ENCODE results near the gene LRSAM1.
A peak's percentile ranks its signal among the peaks of the same experiment; 100 is the strongest.

LRSAM1 gene

DNA sequence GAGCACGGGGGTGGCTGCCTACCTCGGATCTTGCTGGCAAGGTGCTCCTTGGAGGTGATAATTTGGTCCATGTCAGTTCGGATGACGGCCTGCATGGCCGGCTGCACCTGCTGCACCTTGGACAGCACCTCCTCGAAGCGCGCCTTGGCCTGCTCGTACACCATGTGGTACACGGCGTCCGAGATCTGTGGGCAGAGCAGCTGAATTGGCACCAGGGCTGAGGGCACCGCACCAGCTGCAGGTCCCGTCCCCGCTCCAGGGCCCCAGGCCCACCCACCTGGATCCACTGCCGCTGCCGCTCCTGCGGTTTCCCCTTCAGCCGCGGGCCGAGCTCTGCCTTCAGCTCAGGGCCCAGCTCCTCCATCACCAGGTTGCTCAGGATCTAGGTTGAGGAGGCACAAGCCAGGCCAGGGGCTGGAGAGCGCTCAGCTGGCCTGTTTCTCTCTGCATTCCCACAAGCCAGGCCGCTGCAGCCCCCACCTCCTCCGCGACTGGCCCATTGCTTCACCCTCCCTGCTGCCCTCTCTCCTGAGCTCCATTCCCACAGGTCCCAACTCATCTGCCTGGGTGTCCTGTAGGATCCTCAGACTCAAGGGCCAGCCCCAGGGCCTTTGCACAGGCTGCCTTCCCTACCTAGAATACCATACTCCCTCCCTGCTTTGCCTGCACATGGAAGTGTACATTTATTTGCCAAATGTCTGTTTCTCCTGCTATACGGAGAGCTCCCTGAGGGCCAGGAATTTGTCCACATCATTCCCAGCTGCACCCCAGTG lies 65.7 kb downstream of the LRSAM1 start:
- DNase-seq (ENCODE audit: low read depth in 2 of 2) = no peak

DNA sequence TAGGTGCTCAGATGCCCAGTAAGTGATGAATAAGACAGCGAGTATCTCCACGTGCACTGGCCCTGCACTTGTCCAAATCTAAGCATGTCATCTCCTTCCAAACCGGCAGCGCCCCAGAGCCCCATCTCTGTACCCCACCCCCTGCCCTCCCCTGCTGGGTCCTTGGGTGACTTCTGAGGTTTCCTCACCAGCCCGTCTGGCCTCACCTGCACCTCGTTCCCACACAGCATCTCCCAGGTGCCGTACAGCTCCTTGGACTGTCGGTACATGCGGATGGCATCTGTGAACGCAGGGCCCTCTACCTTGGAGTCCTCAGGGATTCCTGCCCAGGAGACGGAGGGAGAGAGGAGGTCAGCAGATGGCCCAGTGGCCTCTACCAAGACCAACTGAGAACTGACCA lies 66.3 kb downstream of the LRSAM1 start:
- DNase-seq (ENCODE audit: low read depth in 2 of 2) = no peak

DNA sequence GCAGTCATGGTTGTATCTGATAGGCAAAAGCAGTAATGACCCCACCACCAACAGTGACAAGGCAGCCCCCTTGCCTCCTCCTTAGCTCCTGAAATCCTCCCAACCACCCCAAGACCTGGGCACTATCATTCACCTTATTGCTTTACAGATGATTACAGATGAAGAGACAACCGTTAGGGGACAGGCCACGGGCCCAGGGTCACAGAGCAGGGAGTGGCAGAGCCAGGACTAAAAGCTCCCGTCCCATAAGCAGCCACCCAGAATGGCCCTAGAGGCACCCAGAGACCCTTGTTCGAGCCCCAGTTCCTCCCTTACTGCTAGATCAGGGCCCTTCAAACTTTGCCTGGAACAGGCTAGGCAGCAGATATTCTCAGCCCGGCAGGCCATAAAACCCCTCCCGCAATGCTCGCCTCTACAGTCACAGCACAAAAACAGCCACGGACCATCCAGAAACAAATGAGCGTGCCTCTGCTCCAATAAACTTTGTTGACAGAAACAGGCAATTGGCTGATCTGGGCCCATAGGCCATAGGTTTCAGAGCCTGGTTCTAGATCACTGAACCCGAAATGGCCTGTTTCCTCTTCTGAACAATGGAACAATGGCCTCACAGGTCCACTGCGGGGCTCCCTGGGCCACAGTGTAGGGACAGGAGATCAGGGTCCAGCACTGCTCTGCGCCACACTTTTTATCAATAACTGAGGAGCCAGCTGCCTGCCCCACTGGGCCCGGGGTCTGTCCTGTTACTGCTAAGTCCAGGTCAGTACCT lies 67.0 kb downstream of the LRSAM1 start:
- no peak for DNase-seq (ENCODE audit: low read depth in 2 of 2)

DNA sequence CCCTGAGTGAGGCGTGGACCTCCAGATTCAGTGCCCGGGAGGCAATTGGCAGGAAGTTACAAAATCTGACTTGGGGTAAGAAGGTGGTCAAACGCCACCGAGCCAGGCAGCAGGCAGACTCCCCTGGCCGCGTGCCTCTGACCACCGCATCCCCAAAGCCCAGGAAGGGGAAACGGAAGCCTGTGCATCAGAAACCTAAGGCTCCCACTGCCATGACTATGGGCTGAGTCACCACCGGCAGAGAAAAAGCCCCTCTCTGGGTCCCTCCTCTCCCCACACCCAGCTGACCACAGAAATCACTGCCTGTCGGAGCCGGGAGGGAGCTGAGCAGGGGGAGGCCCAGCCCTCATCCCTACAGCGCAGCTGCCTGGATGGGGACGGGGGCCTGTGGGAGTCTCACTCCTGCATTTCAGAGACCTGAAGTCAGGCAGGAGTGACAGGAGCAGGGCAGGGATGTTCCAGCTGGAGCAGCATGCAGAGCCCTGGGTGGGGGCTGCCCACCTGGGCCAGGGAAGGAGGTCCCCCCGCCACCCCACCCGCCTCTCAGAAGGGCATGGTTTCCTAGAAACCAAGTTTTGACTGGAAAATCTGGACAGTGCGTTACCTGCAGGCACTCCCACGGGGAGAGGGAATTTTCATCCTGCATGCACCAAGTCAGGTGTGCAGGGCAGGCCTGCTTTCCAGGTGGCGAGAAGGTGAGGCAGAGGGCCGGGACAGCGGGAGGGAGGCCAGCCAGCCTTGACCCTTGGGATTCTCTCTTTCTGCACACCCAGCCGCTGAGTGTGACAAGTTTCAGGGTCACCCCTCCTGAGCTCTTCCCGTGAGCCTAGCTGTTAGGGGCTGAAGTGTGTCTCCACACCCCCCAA lies 68.2 kb downstream of the LRSAM1 start:
- DNase-seq (ENCODE audit: low read depth in 2 of 2) = peak; percentile 92 to 94

DNA sequence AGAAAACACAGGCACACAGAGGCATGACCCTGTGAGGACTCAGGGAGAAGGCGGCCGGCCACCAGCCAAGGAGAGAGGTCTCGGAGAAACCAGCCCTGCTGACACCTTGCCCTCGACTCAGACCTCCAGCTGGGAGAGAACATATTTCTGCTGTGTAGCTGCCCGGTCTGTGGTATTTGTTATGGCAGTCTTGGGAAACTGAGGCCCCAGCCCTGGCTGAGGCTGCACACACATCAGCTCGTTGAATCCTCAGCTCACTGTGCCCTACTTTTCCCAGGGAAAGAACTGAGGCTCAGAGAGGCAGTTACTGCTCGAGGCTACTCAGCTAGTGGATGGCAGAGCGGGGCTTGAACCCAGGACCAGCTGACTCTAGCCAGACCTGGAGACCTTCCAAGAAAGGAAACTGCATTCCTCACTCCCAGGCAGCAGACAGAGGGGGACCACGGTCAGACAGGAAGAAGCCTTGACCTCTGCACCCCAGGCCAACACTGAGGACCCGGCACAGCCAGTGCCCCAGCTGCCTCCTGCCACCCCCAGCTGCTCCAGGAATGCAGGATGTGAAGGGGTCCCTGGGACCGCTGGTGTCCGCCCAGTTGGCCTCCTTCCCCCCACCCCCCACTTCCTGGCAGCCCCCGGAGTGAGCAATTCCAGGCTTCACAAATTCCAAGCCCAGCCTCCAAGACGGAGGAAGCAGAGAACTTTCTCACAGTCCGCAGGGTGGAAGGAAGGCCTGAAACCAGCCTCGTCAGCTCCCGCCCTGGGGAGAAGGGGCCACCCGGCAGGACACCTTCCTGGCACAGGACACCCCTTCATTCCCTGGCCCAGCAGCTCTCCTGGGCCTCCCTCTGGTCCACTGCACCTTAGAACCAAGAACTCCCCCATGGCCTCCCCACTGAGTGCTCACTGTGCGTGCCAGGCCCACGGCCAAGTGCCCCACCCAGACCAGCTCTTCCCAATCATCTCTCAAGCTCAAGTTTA lies 69.9 kb downstream of the LRSAM1 start:
- DNase-seq (ENCODE audit: low read depth in 2 of 2) = peak; percentile 71 to 72

DNA sequence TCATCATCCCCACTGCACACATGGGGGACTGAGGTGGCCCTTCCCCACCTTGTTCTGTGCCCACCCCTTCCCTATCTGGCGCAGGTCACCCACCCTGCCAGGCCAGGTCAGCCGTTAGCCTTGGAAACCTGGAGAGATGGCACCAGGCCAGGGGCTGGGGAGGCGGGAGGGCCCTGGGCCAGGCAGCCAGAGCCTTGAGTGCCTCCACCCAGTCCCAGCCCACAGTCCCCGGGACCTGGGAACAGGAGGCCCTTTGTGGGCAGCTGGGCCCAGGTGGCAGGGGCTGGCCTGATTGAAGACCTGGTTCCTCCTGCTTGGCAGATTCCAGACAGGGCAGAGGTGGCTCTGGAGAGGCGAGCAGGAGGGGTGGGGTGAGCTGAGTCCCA lies 70.6 kb downstream of the LRSAM1 start:
- no peak for DNase-seq (ENCODE audit: low read depth in 2 of 2)

DNA sequence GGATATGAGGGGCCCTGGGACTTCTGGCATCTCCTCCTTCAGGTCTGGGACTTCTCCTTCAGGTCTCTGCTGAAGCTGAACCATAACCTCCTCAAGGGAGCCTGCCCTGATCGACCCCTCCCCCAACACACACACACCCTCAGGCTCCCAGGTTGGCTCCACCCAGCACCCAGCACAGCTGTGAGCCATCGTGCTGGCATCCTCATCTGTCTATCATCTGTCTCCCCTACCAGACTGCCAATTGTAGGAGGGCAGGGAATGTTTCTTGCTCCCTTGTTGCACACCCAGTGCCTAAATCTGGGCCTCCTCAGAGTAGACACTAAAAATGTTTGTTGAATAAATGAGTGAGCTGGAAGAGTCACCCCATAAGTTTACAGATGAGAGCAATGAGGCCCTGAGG lies 71.4 kb downstream of the LRSAM1 start:
- DNase-seq (ENCODE audit: low read depth in 2 of 2) = no peak

DNA sequence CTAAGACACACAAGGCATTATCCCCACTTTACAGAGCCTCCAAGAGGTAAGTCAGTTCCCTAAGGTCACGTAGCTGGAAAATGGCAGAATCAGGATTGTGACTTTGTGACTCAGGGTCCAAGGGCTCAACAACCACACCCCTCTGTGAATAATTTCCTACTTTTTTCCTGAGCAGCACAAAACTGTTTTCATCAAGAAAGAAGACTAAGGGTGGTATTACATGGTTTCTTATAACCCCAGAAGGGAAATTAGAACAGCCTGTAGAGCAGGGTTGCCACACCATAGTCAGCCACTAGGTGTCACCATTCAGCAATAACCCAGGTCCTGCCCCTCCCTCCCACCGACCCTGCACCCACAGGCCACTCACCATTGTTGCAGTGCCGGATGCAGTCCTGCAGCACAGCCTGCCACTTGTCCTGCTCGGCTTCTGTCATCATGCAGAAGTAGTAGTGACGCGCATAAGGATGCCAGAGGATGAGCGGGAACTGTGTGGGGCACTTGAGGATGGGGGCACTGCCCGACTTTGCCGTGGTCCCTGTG lies 72.1 kb downstream of the LRSAM1 start:
- no peak for DNase-seq (ENCODE audit: low read depth in 2 of 2)

DNA sequence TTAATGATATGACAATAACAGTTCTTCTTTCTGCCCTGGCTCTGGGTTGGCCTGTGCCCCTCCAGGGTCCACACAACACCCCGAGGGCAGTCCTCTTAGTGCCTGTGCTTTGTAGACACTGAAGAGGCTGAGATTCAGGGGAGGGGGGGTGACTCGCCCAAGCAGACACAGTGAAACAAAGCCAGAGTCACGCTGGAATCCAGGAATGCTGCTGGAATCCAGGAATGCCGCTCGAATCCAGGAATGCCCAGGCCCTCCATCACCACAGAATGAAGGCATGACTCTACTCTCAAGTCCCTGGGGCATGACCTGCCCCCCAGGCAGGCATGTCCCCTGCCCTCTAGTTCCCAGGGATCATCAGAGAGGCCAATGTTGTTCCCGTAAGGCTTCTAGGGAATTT lies 73.1 kb downstream of the LRSAM1 start:
- peak; percentile 68 to 76 for DNase-seq (ENCODE audit: low read depth in 2 of 2)

DNA sequence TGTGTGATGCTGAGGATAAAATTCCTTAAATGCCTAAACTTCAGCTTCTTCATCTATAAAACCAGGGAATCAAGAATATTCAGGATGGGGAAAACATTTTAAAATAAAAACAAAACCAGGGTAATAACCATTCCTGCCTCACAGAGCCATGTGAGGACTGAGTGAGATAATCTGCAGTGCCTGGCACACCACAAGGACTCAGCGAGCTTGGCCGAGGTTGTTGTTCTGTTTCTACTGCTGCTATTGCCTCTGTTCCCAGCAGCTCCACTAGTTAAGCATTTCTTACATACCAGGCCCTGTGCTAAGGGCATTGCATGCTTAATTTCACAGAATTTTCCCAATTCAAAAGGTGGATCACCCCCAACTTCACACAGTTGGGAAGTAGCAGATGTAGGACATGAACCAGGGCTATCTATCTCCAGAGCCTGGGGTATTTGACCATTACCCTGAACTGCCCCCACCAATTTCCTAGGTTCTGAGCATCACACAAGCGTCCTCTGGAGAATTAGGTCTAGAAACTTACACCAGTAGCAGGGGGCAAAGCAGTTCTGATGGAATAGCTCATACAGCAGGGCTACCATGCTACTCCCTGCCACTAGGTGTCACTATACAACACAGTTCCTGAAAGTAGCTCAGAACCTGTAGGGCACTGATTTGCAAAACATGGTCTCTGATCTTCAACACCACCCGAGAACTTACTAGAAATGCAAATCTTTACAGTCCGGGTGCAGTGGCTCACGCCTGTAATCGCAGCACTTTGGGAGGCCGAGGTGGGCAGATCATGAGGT lies 74.3 kb downstream of the LRSAM1 start:
- DNase-seq (ENCODE audit: low read depth in 2 of 2) = no peak

DNA sequence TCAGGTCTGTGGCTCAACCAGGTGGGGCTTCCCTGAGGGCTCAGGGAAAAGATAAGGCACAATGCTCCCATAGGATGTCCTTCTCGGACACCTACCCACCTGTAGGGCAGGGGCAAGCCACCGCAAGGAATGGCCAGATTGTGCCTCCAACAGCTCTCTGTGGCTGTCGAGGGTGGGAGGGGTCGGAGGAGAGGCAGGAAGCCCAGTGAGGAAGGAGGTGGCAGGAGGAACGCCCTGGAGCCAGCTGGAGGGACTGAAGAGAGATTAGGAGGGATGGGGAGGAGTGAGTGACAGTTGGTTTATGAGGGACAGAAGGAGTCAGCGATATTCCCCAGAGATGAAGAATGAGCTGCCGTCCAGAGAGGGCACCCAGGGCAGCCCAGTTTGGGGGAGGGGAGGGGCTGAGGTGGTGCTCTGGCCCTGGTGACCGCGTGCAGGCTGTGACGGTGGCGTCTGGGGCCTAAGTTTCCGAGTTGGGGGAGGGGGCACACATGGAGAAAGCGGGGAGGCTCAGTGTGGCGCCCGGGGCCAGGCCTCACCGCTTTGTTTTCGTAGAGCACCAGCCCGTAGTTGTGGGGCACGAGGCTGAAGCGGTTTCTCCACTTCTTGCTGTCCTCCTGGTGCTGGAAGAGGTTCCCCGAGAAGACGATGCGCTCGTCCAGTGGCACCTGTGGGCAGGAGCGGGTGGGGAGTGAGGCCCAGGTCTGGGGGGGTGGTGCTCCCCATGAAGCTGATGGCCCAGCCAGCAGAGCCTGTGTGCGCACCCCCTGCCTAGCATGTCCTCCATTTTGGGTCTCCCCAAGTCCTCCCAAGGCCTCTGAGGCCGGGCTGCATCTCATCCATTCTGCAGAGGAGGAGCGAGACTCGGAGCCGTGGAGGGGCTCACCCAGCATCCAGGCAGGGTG lies 75.6 kb downstream of the LRSAM1 start:
- DNase-seq (ENCODE audit: low read depth in 2 of 2) = no peak

DNA sequence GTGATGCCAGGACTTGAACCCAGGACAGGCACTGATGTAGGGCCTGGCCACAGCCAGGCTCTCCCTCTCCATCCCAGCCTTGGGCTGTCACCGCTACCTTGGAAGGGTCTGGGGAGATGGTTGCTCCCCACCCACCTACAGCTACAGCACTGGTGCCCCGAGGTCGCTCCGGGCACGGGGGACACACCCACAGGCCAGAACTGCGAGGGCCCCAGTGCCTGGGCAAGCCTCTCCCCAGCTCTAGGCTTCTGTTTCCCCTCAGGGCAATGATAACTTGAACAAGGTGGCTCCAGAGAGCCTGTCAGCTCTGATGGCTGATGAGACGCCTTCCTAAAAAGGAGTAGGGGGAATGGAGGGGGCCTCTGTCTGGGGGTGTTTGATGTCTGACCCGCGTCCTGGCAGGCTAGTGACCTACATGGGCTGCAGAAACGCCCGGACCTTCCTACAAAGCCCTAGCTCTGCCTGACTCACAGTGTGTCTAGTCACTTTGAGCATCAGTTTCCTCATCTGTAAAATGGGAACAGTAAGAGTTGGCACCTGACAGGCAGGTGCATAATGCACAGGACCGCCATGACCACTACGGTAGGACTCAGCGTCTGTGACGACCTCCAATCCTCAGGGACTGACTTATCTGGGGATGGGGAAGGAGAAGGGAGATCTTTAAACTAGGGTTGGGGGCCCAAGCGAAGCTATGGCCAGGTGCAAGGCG lies 76.4 kb downstream of the LRSAM1 start:
- DNase-seq (ENCODE audit: low read depth in 2 of 2) = no peak

DNA sequence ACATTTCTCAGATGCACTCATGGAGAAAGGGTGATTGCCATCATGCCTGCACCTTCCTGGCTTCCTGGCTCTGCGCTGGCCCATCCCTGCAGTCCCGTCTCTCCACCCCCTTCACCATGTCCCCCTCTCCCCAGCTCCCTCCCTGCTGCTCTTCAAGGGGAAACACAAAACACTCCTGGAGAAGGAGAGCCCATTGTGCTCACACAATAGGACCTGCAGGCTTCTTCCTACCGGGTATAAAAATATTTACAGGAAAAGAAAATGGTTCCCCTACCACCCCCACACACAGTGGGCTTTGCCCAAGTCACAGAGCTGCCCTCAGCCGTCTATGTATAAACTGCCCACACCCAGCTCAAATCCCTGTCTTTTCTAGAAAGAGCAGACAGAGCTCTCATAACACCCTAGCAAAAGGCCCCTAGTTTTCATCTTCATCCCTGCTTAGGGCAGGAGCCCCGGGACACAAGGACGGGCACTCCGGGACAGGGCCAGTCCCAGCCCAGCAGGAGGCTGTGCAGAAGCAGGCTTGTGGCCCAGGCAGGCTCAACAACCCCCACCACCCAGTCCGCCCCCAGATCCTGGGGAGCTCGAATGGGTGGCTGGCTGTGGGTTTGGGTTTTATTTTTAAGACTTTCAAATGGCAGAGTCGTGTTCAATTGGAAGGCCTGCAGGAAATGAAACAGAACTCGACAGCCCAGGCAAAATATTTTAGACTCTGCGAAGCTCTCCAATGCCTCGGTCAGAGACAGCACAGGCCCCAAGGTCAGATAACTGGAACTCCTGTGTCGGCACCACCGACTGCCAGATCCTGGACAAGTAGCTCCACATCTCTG lies 77.3 kb downstream of the LRSAM1 start:
- DNase-seq (ENCODE audit: low read depth in 2 of 2) = no peak

DNA sequence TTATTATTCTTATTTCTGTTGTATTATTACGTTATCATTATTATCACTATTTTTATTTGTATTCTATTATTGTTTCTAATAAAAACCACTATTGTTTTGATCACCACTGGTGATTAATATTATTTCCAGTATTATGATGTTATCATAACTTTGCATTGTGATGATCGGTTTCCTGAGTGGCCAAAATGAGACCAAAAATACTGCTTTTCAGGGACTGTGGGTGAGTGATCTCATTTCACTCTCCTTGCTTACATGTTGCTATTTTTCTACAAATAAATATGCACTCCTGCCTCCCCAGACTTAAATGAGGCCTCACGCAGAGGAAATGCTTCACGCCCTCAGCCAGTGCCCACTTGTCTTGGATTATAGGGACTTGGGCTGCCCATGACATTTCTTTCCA lies 78.4 kb downstream of the LRSAM1 start:
- DNase-seq (ENCODE audit: low read depth in 2 of 2) = no peak

DNA sequence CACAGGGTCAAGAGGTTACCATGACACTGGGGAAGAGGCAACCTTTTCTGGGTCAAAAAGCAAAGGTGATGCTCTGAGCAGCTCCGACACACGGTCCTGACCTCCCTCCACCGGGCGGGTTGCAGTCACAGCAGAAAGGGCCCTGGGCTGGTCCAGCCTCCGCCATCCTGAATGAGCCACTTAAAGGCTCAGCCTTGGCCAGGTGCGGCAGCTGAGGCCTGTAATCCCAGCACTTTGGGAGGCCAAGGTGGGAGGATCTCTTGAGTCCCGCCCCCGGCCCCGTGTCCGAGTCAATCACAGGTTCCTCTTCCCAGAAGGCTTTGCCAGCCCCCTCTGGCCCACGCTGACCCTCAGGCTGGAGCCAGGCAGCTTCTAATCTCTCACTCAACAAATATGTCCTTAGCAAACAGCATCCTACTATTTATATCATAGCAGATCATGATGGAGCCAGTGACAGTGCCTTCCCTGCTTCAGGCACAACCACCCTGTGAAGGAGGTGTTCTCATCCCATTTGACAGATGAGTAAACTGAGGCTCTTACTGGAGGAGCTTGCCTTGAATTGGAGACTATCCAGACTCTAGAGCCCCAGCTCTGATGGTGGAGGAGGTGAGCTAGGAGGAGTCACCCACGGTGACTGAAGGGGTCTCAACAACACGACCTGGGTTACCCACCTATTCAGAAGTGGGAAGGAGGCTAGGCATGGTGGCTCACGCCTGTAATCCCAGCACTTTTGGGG lies 79.1 kb downstream of the LRSAM1 start:
- DNase-seq (ENCODE audit: low read depth in 2 of 2) = no peak

DNA sequence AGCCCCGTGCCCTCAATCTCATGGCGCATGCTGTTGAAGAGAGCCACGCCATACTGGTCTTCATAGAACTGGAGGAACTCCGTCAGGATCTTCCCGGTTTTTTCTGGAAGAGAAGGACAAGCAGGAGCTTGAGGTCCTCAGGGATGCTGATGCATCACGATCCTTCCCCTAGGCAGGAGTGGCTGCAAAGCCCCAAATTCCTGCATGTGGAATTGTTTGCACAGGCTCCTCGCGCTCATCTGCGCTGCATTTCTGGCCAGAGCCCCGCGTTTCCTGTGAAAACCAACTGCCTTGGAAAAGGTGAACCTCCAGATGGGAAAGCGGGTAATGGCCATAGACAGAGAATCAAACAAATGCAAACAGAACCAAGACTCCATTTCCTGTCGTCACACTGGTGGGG lies 80.4 kb downstream of the LRSAM1 start:
- DNase-seq (ENCODE audit: low read depth in 2 of 2) = no peak

Measured in fibroblast of skin of left quadriceps (primary cell).